Body of pancreas (tissue), 4 donors: ENCODE measurements around the gene TNPO1.

Source experiments
- POLR2A ChIP-seq, 3 donors: fragments of 450-650 bp; IDR thresholded peaks; one replicate each; pipeline ENCODE4 v1.6.1; 2016; ENCODE audit warnings: antibody characterized with exemption in 3 of 3, mild to moderate bottlenecking in 2 of 3
- TF ChIP-seq, protein P1 (sequence below), 7 experiments: fragments of 450-650 bp in 4 of 7; fragments of 200-600 bp in 3 of 7; sonication (generic) in 3 of 7; IDR thresholded peaks; one replicate each; pipeline ENCODE4 v1.5.1; 2016 to 2019; ENCODE audit warnings: antibody characterized with exemption in 7 of 7

DNA sequence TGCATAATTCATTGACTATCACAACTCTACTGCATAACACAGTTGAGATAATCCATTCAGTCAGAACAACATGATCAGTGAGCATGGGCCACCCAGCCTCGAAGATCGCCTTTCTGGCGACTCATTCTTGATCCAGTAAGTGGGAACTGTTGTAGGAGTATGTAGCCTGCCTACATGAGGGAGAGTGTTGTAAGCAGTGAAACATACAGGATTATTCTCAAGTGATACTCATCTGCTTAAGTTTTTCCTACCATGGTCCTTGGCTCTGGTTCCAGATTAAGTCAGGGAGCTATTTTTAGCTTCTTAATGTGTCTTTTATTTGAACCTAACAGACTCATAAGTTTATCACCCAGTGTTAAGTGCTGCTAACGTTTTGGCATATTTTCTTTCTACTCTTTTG lies 44.0 kb downstream of the TNPO1 start:
- TF ChIP-seq, protein P1, sequence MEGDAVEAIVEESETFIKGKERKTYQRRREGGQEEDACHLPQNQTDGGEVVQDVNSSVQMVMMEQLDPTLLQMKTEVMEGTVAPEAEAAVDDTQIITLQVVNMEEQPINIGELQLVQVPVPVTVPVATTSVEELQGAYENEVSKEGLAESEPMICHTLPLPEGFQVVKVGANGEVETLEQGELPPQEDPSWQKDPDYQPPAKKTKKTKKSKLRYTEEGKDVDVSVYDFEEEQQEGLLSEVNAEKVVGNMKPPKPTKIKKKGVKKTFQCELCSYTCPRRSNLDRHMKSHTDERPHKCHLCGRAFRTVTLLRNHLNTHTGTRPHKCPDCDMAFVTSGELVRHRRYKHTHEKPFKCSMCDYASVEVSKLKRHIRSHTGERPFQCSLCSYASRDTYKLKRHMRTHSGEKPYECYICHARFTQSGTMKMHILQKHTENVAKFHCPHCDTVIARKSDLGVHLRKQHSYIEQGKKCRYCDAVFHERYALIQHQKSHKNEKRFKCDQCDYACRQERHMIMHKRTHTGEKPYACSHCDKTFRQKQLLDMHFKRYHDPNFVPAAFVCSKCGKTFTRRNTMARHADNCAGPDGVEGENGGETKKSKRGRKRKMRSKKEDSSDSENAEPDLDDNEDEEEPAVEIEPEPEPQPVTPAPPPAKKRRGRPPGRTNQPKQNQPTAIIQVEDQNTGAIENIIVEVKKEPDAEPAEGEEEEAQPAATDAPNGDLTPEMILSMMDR (IDR thresholded peaks at IDR 0.05): no peak
- no peak for TF ChIP-seq POLR2A (IDR thresholded peaks at IDR 0.05)
